ENCODE measurements around the gene BCAR3.
A peak's percentile ranks its signal among the peaks of the same experiment; 100 is the strongest.

Gene BCAR3

GRCh38 chr1:93556291-93556690, 125.3 kb downstream of the BCAR3 start:
- TF ChIP-seq YY1 (IDR thresholded peaks at IDR 0.05; ENCODE audit: low read depth), result no peak
- no peak for TF ChIP-seq CEBPB (IDR thresholded peaks at IDR 0.05)
- peak; percentile 35; the same call in 1 of the 2 replicates for TF ChIP-seq NFIC (IDR thresholded peaks at IDR 0.05)
- TF ChIP-seq RAD21 (IDR thresholded peaks at IDR 0.05; ENCODE audit: low read depth), result no peak
- TF ChIP-seq REST (IDR thresholded peaks at IDR 0.05; ENCODE audit: low read depth), result no peak
- TF ChIP-seq FOXM1 (IDR thresholded peaks at IDR 0.05; ENCODE audit: borderline replicate concordance, low read depth), result no peak
- TF ChIP-seq TEAD4 (IDR thresholded peaks at IDR 0.05), result no peak

GRCh38 chr1:93554883-93555872, 126.5 kb downstream of the BCAR3 start:
- TF ChIP-seq CEBPB (IDR thresholded peaks at IDR 0.05), result no peak
- no peak for TF ChIP-seq USF1 (IDR thresholded peaks at IDR 0.05)
- no peak for TF ChIP-seq EP300 (IDR thresholded peaks at IDR 0.05; ENCODE audit: borderline replicate concordance)

GRCh38 chr1:93552741-93553455, 128.7 kb downstream of the BCAR3 start:
- TF ChIP-seq FOXM1 (IDR thresholded peaks at IDR 0.05; ENCODE audit: borderline replicate concordance, low read depth) (no peak), YY1 (IDR thresholded peaks at IDR 0.05; ENCODE audit: low read depth) (no peak), TAF1 (IDR thresholded peaks at IDR 0.05; ENCODE audit: low read depth) (no peak), EP300 (IDR thresholded peaks at IDR 0.05; ENCODE audit: borderline replicate concordance) (no peak)

GRCh38 chr1:93549811-93550210, 131.8 kb downstream of the BCAR3 start:
- TF ChIP-seq NFIC (IDR thresholded peaks at IDR 0.05), result no peak
- no peak for TF ChIP-seq EGR1 (IDR thresholded peaks at IDR 0.05)
- no peak for TF ChIP-seq YY1 (IDR thresholded peaks at IDR 0.05; ENCODE audit: low read depth)
- no peak for TF ChIP-seq RAD21 (IDR thresholded peaks at IDR 0.05; ENCODE audit: low read depth)
- no peak for TF ChIP-seq CEBPB (IDR thresholded peaks at IDR 0.05)
- no peak for TF ChIP-seq REST (IDR thresholded peaks at IDR 0.05; ENCODE audit: low read depth)
- no peak for TF ChIP-seq MAX (IDR thresholded peaks at IDR 0.05)
- no peak for TF ChIP-seq ZBTB7A (IDR thresholded peaks at IDR 0.05; ENCODE audit: low read depth)
- TF ChIP-seq TCF12 (IDR thresholded peaks at IDR 0.05; ENCODE audit: low read depth), result no peak
- no peak for TF ChIP-seq TEAD4 (IDR thresholded peaks at IDR 0.05)
- TF ChIP-seq TAF1 (IDR thresholded peaks at IDR 0.05; ENCODE audit: low read depth), result no peak
- TF ChIP-seq CREB1 (IDR thresholded peaks at IDR 0.05; ENCODE audit: low read depth), result no peak
- TF ChIP-seq EP300 (IDR thresholded peaks at IDR 0.05; ENCODE audit: borderline replicate concordance), result no peak
- no peak for TF ChIP-seq USF1 (IDR thresholded peaks at IDR 0.05)

- TF ChIP-seq TAF1 (IDR thresholded peaks at IDR 0.05; ENCODE audit: low read depth) (no peak), RAD21 (IDR thresholded peaks at IDR 0.05; ENCODE audit: low read depth) (no peak), FOXM1 (IDR thresholded peaks at IDR 0.05; ENCODE audit: borderline replicate concordance, low read depth) (no peak), EP300 (IDR thresholded peaks at IDR 0.05; ENCODE audit: borderline replicate concordance) (no peak), ZBTB7A (IDR thresholded peaks at IDR 0.05; ENCODE audit: low read depth) (no peak), NFIC (IDR thresholded peaks at IDR 0.05) (no peak), MAX (IDR thresholded peaks at IDR 0.05) (no peak), YY1 (IDR thresholded peaks at IDR 0.05; ENCODE audit: low read depth) (no peak), CEBPB (IDR thresholded peaks at IDR 0.05) (no peak), CREB1 (IDR thresholded peaks at IDR 0.05; ENCODE audit: low read depth) (no peak), REST (IDR thresholded peaks at IDR 0.05; ENCODE audit: low read depth) (no peak)
Measured at GRCh38 chr1:93549131-93549530, 132.5 kb downstream of the BCAR3 start.
